ENCODE results near the gene UBAP2.
"Not testable (repeated sequence)": the region's sequence is repeated elsewhere in the genome, so short reads cannot be mapped to it uniquely, and the experiment has no call there.

UBAP2 gene

GRCh38 chr9:34047864-34048726 is 592 bp downstream of the UBAP2 start:
- Histone ChIP-seq H2BK120ac (ENCODE audit: insufficient read depth, low read length, poor library complexity) (peak overlapping the region; percentile 81), H2BK5ac (ENCODE audit: low read depth, low read length, poor library complexity) (peak overlapping the region; percentile 96), H2BK12ac (ENCODE audit: low read length) (no peak overlapping the region), H4K12ac (ENCODE audit: low read depth, low read length) (peak overlapping the region; percentile 83), H3K23ac (ENCODE audit: low read length) (no peak overlapping the region), H4K8ac (ENCODE audit: low read depth, low read length) (peak overlapping the region; percentile 86), H3K14ac (ENCODE audit: low read length) (peak overlapping the region; percentile 92), H3K36me3 (ENCODE audit: control insufficient read depth in 1 of 2, insufficient read depth in 2 of 2, low read length in 2 of 2) (peaks cover 3 to 9% of the 10 kb centered on the region in 2 experiments), H3K4me2 (ENCODE audit: low read length) (peak overlapping the region; percentile 74), H3K18ac (ENCODE audit: low read length) (peak overlapping the region; percentile 85), H3K9ac (ENCODE audit: low read length) (peak overlapping the region; percentile 95), H3K4me1 (ENCODE audit: control insufficient read depth in 1 of 2, insufficient read depth in 2 of 2, low read length in 2 of 2) (peaks cover 0 to 7% of the 10 kb centered on the region in 2 experiments), H3K9me3 (ENCODE audit: insufficient read depth, low read depth, low read length) (no peaks in the 10 kb centered on the region), H3K27me3 (ENCODE audit: insufficient read depth, low read length) (no peaks in the 10 kb centered on the region), H3K27ac (ENCODE audit: low read depth, low read length) (peak overlapping the region; percentile 82), H3K4me3 (ENCODE audit: low read depth, low read length) (peak overlapping the region; percentile 95), H2AFZ (ENCODE audit: insufficient read depth, low read length, poor library complexity) (peak overlapping the region; percentile 77), H3K79me2 (ENCODE audit: control insufficient read depth, insufficient read depth, low read length, poor library complexity) (peaks cover 21% of the 10 kb centered on the region), H3K79me1 (ENCODE audit: low read length) (peaks cover 12% of the 10 kb centered on the region), H3K4ac (ENCODE audit: low read depth, low read length) (peak overlapping the region; percentile 94), H4K91ac (ENCODE audit: low read depth, low read length) (peak overlapping the region; percentile 96), H2AK5ac (ENCODE audit: low read length) (peak overlapping the region; percentile 95)
- peak in 1 of 2 donors; percentile 41 for DNase-seq
- no CpG with 5 or more reads among the region's 29 CpGs for WGBS (ENCODE audit: extremely low coverage, insufficient coverage, insufficient read length)

GRCh38 chr9:34046784-34047379 is 1.8 kb downstream of the UBAP2 start:
- Histone ChIP-seq H3K18ac (ENCODE audit: low read length) (no peak overlapping the region), H3K4ac (ENCODE audit: low read depth, low read length) (peak overlapping the region; percentile 92), H2BK120ac (ENCODE audit: insufficient read depth, low read length, poor library complexity) (no peak overlapping the region), H3K4me1 (ENCODE audit: control insufficient read depth in 1 of 2, insufficient read depth in 2 of 2, low read length in 2 of 2) (peaks cover 0 to 7% of the 10 kb centered on the region in 2 experiments), H3K23ac (ENCODE audit: low read length) (no peak overlapping the region), H3K9me3 (ENCODE audit: insufficient read depth, low read depth, low read length) (no peaks in the 10 kb centered on the region), H3K79me2 (ENCODE audit: control insufficient read depth, insufficient read depth, low read length, poor library complexity) (peaks cover 25% of the 10 kb centered on the region), H4K12ac (ENCODE audit: low read depth, low read length) (no peak overlapping the region), H3K27ac (ENCODE audit: low read depth, low read length) (no peak overlapping the region), H3K4me2 (ENCODE audit: low read length) (peak overlapping the region; percentile 74), H2AK5ac (ENCODE audit: low read length) (no peak overlapping the region), H3K9ac (ENCODE audit: low read length) (no peak overlapping the region), H2BK5ac (ENCODE audit: low read depth, low read length, poor library complexity) (no peak overlapping the region), H4K91ac (ENCODE audit: low read depth, low read length) (no peak overlapping the region), H3K79me1 (ENCODE audit: low read length) (peaks cover 12% of the 10 kb centered on the region), H3K36me3 (ENCODE audit: control insufficient read depth in 1 of 2, insufficient read depth in 2 of 2, low read length in 2 of 2) (peaks cover 5 to 17% of the 10 kb centered on the region in 2 experiments), H3K27me3 (ENCODE audit: insufficient read depth, low read length) (no peaks in the 10 kb centered on the region), H3K4me3 (ENCODE audit: low read depth, low read length) (no peak overlapping the region), H3K14ac (ENCODE audit: low read length) (no peak overlapping the region), H2AFZ (ENCODE audit: insufficient read depth, low read length, poor library complexity) (no peak overlapping the region), H2BK12ac (ENCODE audit: low read length) (no peak overlapping the region), H4K8ac (ENCODE audit: low read depth, low read length) (no peak overlapping the region)
- no peak for DNase-seq
- no CpG with 5 or more reads among the region's 5 CpGs for WGBS (ENCODE audit: extremely low coverage, insufficient coverage, insufficient read length)

DNA sequence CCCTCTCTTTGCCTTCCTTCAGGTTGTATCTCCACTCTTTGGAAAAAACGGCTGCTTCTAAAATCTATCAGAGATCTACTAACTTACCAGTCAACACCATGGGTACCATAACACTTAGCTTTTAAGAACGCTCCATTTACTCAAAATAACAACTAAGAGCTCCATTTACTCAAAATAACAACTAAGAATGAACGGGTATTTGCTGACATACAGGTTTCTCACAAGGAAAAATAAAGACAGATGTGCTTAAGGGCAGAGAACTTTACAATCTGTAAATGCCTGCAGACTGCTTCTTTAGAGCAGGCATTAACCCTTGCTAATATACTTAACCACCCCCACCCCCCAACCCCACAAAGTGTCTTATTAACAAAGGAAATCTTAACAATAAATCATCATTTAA is 2.8 kb downstream of the UBAP2 start:
- no peak overlapping the region for H3K9ac ChIP-seq (ENCODE audit: low read length)
- no peak overlapping the region for H3K18ac ChIP-seq (ENCODE audit: low read length)
- H3K4me3 ChIP-seq (ENCODE audit: low read depth, low read length) = no peak overlapping the region
- no peak overlapping the region for H3K4me2 ChIP-seq (ENCODE audit: low read length)
- H3K9me3 ChIP-seq (ENCODE audit: insufficient read depth, low read depth, low read length) = no peaks in the 10 kb centered on the region
- H3K14ac ChIP-seq (ENCODE audit: low read length) = no peak overlapping the region
- WGBS (ENCODE audit: extremely low coverage, insufficient coverage, insufficient read length) = no CpG with 5 or more reads among the region's 3 CpGs
- H3K27me3 ChIP-seq (ENCODE audit: insufficient read depth, low read length) = no peaks in the 10 kb centered on the region
- no peak overlapping the region for H4K91ac ChIP-seq (ENCODE audit: low read depth, low read length)
- H3K79me1 ChIP-seq (ENCODE audit: low read length) = peaks cover 12% of the 10 kb centered on the region
- H4K12ac ChIP-seq (ENCODE audit: low read depth, low read length) = no peak overlapping the region
- DNase-seq = no peak
- H2AK5ac ChIP-seq (ENCODE audit: low read length) = no peak overlapping the region
- H3K4ac ChIP-seq (ENCODE audit: low read depth, low read length) = peak overlapping the region; percentile 52
- peaks cover 25% of the 10 kb centered on the region for H3K79me2 ChIP-seq (ENCODE audit: control insufficient read depth, insufficient read depth, low read length, poor library complexity)
- peaks cover 0 to 7% of the 10 kb centered on the region in 2 experiments for H3K4me1 ChIP-seq (ENCODE audit: control insufficient read depth in 1 of 2, insufficient read depth in 2 of 2, low read length in 2 of 2)
- no peak overlapping the region for H3K27ac ChIP-seq (ENCODE audit: low read depth, low read length)
- H4K8ac ChIP-seq (ENCODE audit: low read depth, low read length) = no peak overlapping the region
- no peak overlapping the region for H3K23ac ChIP-seq (ENCODE audit: low read length)
- peaks cover 10 to 20% of the 10 kb centered on the region in 2 experiments for H3K36me3 ChIP-seq (ENCODE audit: control insufficient read depth in 1 of 2, insufficient read depth in 2 of 2, low read length in 2 of 2)
- H2BK120ac ChIP-seq (ENCODE audit: insufficient read depth, low read length, poor library complexity) = no peak overlapping the region
- no peak overlapping the region for H2BK12ac ChIP-seq (ENCODE audit: low read length)
- H2AFZ ChIP-seq (ENCODE audit: insufficient read depth, low read length, poor library complexity) = no peak overlapping the region
- no peak overlapping the region for H2BK5ac ChIP-seq (ENCODE audit: low read depth, low read length, poor library complexity)

DNA sequence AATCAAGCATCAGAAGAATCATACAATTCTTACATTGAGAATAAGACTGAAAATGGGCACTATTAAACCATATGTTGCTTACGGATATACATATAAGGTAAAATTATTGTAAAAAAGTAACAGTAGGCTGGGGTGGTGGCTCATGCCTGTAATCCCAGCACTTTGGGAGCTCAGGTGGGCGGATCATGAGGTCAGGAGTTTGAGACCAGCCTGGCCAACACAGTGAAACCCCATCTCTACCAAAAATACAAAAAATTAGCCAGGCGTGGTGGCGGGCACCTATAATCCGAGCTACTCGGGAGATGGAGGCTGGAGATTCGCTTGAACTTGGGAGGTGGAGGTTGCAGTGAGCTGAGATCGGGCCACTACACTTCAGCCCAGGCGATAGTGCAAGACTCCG is 6.6 kb downstream of the UBAP2 start:
- H4K12ac ChIP-seq (ENCODE audit: low read depth, low read length); DNase-seq; H3K4me3 ChIP-seq (ENCODE audit: low read depth, low read length); H3K27ac ChIP-seq (ENCODE audit: low read depth, low read length); H4K8ac ChIP-seq (ENCODE audit: low read depth, low read length); H3K27me3 ChIP-seq (ENCODE audit: insufficient read depth, low read length); H2AFZ ChIP-seq (ENCODE audit: insufficient read depth, low read length, poor library complexity); H3K14ac ChIP-seq (ENCODE audit: low read length); H3K9ac ChIP-seq (ENCODE audit: low read length); H3K79me1 ChIP-seq (ENCODE audit: low read length); H3K4me1 ChIP-seq (ENCODE audit: control insufficient read depth in 1 of 2, insufficient read depth in 2 of 2, low read length in 2 of 2); H3K23ac ChIP-seq (ENCODE audit: low read length); H3K4me2 ChIP-seq (ENCODE audit: low read length); H3K9me3 ChIP-seq (ENCODE audit: insufficient read depth, low read depth, low read length); H2BK120ac ChIP-seq (ENCODE audit: insufficient read depth, low read length, poor library complexity); H2BK12ac ChIP-seq (ENCODE audit: low read length); H2AK5ac ChIP-seq (ENCODE audit: low read length); H4K91ac ChIP-seq (ENCODE audit: low read depth, low read length); H3K18ac ChIP-seq (ENCODE audit: low read length); H2BK5ac ChIP-seq (ENCODE audit: low read depth, low read length, poor library complexity): not testable (repeated sequence)
- Histone ChIP-seq H3K4ac (ENCODE audit: low read depth, low read length) (peak overlapping the region; percentile 36), H3K36me3 (ENCODE audit: control insufficient read depth in 1 of 2, insufficient read depth in 2 of 2, low read length in 2 of 2) (peaks cover 22 to 24% of the 10 kb centered on the region in 2 experiments), H3K79me2 (ENCODE audit: control insufficient read depth, insufficient read depth, low read length, poor library complexity) (peaks cover 13% of the 10 kb centered on the region)
- no CpG with 5 or more reads among the region's 10 CpGs for WGBS (ENCODE audit: extremely low coverage, insufficient coverage, insufficient read length)
